HG03571 (cell line): ENCODE measurements around the gene OCSTAMP.

Experiments
- ATAC-seq: cut with Tn5 transposase; IDR thresholded peaks from one replicate; pipeline ENCODE4 v1.9.1; 2021; ENCODE audit not compliant: unreplicated experiment

Gene OCSTAMP

DNA sequence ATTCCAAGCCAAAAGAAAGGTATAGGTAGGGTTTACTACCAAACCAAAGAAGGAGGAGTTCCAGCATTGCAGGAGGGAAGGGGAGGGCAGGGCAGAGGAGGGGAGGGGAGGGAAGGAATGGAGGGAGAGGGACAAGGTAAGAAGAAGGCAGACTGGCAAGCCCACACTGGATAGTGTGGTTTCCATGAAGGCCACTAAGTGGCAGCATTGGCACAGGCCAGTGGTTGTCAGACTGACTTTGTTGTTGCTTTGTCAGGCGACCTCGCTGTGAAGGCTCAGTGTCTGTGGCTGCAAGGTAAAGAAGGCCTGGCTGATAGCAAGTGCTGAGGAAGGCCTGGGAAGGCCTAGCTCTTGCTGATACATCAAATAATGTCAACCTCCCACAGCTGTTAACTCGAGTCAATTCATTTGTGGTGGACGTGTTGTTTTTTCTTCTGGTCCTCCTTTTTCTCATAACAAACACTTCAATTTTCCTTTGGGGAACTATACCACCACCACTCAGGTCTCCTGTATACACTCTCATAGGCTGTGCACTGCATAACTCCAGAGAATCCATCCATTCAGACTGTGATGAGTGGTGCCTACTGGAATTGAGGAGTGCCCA is 29.4 kb downstream of the OCSTAMP start:
- no peak for ATAC-seq

DNA sequence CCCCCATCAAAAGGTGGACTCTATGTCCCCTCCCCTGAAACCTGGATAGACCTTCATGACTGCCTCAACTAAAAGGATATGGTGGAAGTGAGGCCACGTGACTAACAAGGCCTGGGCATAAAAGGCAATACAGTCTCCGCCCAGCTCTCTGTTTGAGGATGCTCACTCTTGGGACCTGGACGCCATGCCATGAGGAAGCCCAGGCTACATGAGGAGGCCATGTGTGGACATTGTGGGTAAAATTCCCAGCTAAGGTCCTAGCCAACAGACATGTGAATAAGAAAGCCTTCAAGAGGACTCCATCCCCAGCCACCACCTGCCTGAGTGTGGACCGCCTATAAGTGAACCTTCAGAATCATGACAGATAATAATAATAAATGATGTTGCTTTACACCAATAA is 29.9 kb downstream of the OCSTAMP start:
- no peak for ATAC-seq

DNA sequence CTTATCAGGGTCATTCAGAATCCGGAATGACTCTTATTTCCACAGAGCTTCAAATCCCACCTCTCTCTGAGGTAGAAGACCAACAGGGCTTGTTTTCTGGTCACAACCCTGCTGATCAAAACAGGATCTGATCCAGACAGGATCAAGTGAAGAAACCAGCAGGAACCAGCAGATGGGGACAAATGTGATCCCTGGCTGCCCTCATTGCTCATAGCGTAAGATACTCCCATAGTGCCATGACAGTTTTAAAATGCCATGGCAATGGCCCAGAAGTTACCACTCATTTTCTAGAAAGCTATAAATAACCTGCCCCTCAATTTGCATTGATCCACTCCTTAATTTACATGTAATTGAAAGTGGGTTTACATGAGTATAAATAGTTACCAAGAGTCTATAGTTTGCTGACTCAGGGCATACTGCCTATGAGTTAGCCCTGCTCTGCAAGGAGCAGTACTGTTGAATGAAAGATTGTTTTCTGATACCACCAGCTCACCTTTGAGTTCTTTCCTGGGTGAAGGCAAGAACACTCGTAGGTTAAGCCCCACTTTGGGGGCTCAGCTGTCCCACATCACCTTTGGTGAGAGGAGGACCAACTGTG is 30.9 kb downstream of the OCSTAMP start:
- no peak for ATAC-seq

DNA sequence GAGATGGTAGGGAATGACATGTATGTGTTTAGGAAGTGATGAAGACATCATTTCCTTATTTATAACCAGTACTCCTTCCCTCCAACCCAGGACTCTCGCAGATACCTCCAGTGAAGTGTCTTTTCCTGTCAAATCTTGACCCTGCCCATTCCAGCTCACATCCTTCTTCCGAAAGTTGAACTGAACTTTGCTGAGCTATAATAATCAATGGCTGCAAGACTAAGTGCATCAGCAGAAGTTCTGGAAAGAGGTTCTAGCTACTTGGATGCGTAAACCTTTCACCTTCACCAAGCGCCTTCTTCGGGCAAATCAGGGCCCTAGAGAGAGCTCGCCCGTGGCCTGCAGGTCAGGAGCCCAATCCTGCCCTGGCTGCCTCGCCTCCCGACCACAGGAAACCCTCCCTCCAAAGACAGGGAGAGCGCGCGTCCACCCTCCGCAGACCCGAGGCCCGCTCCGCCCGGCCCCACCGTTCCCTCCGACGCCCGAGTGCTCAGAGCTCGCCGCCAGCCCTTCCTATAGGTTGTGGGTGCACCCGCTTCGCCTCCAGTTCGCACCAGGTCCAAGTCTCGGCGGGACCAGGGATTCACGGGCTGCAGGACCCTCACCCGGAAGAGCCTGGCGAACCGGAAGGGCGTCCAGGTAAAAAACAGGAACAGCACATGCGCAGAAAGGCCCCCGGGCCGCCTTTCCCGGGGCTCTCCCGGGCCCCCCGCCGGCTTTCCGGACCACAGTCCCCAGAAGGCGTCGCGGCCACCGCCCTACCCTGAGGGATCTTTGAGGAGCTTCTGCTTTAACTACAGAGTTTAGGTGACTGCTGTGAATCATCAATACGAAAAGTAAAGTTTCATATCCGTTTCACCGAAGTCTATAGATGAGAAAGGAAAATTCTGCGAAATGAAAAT is 37.3 kb downstream of the OCSTAMP start, which contains the start of gene ZNF334:
Gene ZNF334 (minus strand): TSS at position 617 of the 902 bp plus-strand sequence. CDS start 1,457 bp downstream, outside the sequence.
- ATAC-seq = no peak

DNA sequence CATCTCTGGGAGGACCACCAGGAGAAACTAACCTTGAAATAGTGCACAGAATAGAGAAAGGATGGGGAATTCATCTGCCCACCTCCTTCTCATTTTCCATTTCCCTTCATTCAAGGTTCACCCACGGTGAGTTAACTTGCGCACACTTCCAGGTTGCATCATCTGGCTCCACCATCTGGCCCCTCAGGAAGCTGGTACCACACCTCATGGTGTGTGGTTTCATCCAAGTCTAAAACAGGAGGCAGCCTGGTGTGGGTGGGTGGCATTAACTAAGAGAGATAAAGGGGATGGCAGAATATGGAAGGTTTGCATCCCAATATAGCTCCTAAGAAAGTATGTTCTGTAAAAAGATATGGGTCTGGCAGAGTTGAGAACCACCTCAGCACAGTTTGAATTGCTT is 40.9 kb downstream of the OCSTAMP start:
- ATAC-seq = no peak

DNA sequence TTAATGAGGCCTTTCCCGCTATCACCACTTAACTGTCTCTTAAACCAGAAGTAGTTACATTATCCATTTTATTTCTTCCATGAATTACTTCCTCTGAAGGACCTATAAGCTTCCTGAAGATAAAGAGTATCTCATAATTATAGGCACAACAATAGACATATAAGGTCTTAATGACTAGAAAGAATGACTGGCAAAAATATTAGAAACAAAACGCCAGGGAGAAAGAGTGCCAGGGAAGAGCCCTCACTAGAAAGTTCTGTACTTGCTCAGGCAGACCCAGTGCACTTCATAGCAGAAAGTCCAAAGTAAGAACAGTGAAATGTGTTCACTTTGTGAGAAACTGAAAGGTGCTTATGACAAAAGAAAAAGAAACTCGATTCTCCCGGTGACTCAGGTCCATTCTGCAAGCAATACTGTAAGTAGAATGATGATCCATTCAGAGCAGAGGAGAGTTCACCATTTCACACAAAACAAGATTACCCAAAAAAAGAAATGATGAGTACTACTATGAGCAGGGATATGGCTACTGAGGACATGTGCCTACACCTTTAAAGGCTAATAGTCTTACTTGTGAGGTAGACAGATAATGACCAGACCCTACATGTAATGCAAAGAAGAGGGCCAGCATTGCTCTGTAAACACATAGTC is 42.6 kb downstream of the OCSTAMP start:
- ATAC-seq = no peak

DNA sequence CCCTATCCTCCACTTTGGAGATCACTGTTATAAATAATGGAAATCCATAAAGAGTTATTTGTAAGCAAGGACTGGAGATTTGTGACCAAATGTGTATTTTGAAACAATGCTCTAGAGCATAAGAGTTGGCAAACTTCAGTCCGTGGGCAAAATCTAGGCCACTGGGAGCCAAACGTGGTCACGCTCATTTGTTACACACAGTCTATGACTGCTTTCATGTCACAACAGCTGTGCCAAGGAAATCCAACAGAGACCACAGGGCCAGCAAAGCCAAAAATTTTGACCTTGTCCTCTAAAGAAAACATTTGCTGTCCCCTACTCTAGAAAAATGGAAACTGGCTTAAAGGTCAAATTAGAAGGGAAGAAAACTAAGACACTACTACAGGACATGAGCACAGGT is 44.9 kb downstream of the OCSTAMP start:
- ATAC-seq = no peak

DNA sequence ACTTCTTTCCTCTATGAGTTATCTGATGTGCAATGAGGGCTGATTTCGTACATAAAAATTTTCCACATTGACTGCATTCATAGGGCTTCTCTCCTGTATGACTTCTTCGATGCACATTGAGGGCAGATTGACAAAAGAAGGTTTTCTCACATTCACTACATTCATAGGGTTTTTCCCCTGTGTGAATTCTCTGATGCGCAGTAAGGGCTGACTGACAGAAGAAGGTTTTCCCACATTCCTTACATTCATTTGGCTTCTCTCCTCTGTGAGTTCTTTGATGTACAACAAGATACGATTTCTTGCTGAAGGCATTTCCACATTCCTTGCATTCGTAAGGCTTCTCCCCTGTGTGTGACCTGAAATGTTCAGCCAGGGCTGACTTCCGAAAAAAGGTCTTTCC is 48.5 kb downstream of the OCSTAMP start:
- ATAC-seq = no peak

DNA sequence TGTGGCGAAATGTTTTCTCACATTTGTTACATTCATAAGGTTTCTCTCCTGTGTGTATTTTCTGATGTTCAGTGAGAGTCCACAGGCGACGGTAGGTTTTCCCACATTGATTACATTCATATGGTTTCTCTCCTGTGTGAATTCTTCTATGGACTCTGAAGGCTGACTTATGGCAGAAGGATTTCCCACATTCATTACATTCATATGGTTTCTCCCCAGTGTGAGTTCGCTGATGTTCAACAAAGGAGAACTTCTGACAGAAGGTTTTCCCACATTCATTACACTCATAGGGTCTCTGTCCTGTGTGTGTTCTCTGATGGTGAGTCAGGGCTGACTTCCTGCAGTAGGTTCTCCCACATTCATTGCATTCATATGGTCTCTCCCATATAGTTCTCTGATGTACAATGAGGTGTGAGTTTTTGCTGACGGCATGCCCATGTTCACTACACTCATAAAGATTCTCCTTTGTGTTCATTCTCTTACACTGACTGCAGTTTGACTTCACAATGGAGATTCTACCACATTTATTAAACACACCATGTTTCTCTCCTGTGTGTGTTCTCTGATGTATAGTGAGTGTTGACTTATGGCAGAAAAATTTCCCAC is 49.0 kb downstream of the OCSTAMP start:
- no peak for ATAC-seq

DNA sequence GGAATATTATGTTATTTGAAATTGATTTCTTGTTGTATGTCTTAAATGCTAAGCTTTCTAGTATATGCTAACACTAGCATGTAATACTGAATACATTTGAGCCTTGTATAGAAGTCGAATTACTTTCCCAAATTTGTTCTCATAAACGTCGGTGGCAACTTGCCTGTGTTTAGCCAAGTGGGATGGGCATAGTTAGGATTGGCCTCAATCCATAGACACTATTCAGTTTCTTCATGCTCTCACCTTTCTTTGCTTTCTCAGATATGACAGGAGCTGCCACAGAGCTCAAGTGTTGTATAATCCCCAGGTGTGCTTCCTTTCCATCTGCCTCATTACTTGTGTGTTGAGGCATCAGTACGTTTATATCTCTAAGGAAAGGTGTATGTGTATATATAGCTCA is 56.4 kb downstream of the OCSTAMP start:
- ATAC-seq = no peak

DNA sequence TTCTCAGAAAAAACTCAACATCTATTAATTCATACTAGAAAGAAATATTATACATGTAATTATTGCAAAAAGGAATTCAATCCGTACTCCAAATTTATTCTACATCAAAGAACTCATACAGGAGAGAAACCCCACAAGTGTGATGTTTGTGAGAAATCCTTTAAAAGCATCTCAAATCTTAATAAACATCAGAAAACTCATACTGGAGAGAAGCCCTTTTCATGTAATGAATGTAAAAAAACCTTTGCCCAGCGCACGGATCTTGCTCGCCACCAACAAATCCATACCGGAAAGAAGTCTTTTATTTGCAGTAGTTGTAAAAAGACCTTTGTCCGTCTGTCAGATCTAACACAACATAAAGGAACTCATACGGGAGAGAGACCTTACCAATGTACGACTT is 59.1 kb downstream of the OCSTAMP start:
- no peak for ATAC-seq
